Measurements from ENCODE around the gene CAMTA1. TPM values are rescaled to one million over a fixed set of nuclear protein-coding genes. Genes with fewer than 3 reads are reported as not detected.

The CAMTA1 gene
- total RNA-seq, 1 experiment from 2014 or later, result 60.0 TPM

GRCh38 chr1:7317888-7318287, 532.6 kb downstream of the CAMTA1 start:
- H3K27ac Mint-ChIP-seq (ENCODE audit: unreplicated experiment), result no peak overlapping the region
- intact Hi-C loops (cut with micrococcal nuclease; ENCODE audit: unreplicated experiment), result no loop called here

GRCh38 chr1:7319196-7319595, 533.9 kb downstream of the CAMTA1 start:
- no TSS peak for BruUV-seq (replicated peaks)
- CTCF ChIA-PET, result no interaction called here

More at GRCh38 chr1:7317888-7318287, 532.6 kb downstream of the CAMTA1 start:
- H3K4me3 Mint-ChIP-seq (ENCODE audit: unreplicated experiment), result no peak overlapping the region
- Histone ChIP-seq H3K4me1 (no peaks in the 10 kb centered on the region), H3K36me3 (ENCODE audit: control insufficient read depth, insufficient read depth, low read length) (no peaks in the 10 kb centered on the region), H3K9me3 (no peaks in the 10 kb centered on the region), H3K4me3 (ENCODE audit: low read depth, low read length) (no peak overlapping the region), H3K27me3 (replicated peaks; ENCODE audit: control insufficient read depth, insufficient read depth, low read length) (no peaks in the 10 kb centered on the region)
- TF ChIP-seq CTCF (IDR thresholded peaks at IDR 0.05; ENCODE audit: insufficient read depth in 1 of 2, low read depth in 1 of 2, low read length in 1 of 2, severe bottlenecking in 1 of 2, unreplicated experiment in 1 of 2), result no peak
- no peaks in the 10 kb centered on the region for H3K36me3 Mint-ChIP-seq (ENCODE audit: insufficient read depth, unreplicated experiment)
- no peaks in the 10 kb centered on the region for H3K9me3 Mint-ChIP-seq (ENCODE audit: unreplicated experiment)
- no peak for DNase-seq
- H3K4me1 Mint-ChIP-seq (ENCODE audit: low read depth, unreplicated experiment), result no peaks in the 10 kb centered on the region
- no TSS peak for BruUV-seq (replicated peaks)
- ChIA-PET POLR2A (no interaction called here), CTCF (no interaction called here)
- H3K27me3 Mint-ChIP-seq (ENCODE audit: insufficient read depth, unreplicated experiment), result peaks cover 12% of the 10 kb centered on the region

GRCh38 chr1:7320661-7321060, 535.4 kb downstream of the CAMTA1 start:
- CTCF ChIA-PET, result no interaction called here

More at GRCh38 chr1:7319196-7319595, 533.9 kb downstream of the CAMTA1 start:
- Mint-ChIP-seq H3K4me1 (ENCODE audit: low read depth, unreplicated experiment) (no peaks in the 10 kb centered on the region), H3K27ac (ENCODE audit: unreplicated experiment) (no peak overlapping the region), H3K27me3 (ENCODE audit: insufficient read depth, unreplicated experiment) (peaks cover 14% of the 10 kb centered on the region), H3K4me3 (ENCODE audit: unreplicated experiment) (no peak overlapping the region), H3K9me3 (ENCODE audit: unreplicated experiment) (no peaks in the 10 kb centered on the region), H3K36me3 (ENCODE audit: insufficient read depth, unreplicated experiment) (no peaks in the 10 kb centered on the region)
- DNase-seq, result no peak
- H3K9me3 ChIP-seq, result no peaks in the 10 kb centered on the region
- POLR2A ChIA-PET, result no interaction called here
- no peak for TF ChIP-seq CTCF (IDR thresholded peaks at IDR 0.05; ENCODE audit: insufficient read depth in 1 of 2, low read depth in 1 of 2, low read length in 1 of 2, severe bottlenecking in 1 of 2, unreplicated experiment in 1 of 2)
- no peaks in the 10 kb centered on the region for H3K36me3 ChIP-seq (ENCODE audit: control insufficient read depth, insufficient read depth, low read length)
- H3K4me1 ChIP-seq, result no peaks in the 10 kb centered on the region
- no peaks in the 10 kb centered on the region for H3K27me3 ChIP-seq (replicated peaks; ENCODE audit: control insufficient read depth, insufficient read depth, low read length)
- intact Hi-C loops (cut with micrococcal nuclease; ENCODE audit: unreplicated experiment), result no loop called here
- H3K4me3 ChIP-seq (ENCODE audit: low read depth, low read length), result no peak overlapping the region

More at GRCh38 chr1:7320661-7321060, 535.4 kb downstream of the CAMTA1 start:
- Histone ChIP-seq H3K9me3 (no peaks in the 10 kb centered on the region), H3K4me3 (ENCODE audit: low read depth, low read length) (no peak overlapping the region), H3K36me3 (ENCODE audit: control insufficient read depth, insufficient read depth, low read length) (no peaks in the 10 kb centered on the region), H3K4me1 (no peaks in the 10 kb centered on the region), H3K27me3 (replicated peaks; ENCODE audit: control insufficient read depth, insufficient read depth, low read length) (no peaks in the 10 kb centered on the region)
- POLR2A ChIA-PET, result interaction anchor here (0.6 kb wide), 1 partner anchor 20 kb away, joined by 3 read pairs; no protein-coding TSS in a partner anchor
- no peaks in the 10 kb centered on the region for H3K36me3 Mint-ChIP-seq (ENCODE audit: insufficient read depth, unreplicated experiment)
- DNase-seq, result no peak
- no peak overlapping the region for H3K27ac Mint-ChIP-seq (ENCODE audit: unreplicated experiment)
- H3K4me3 Mint-ChIP-seq (ENCODE audit: unreplicated experiment), result no peak overlapping the region
- no peaks in the 10 kb centered on the region for H3K4me1 Mint-ChIP-seq (ENCODE audit: low read depth, unreplicated experiment)
- peaks cover 20% of the 10 kb centered on the region for H3K27me3 Mint-ChIP-seq (ENCODE audit: insufficient read depth, unreplicated experiment)
- no peak for TF ChIP-seq CTCF (IDR thresholded peaks at IDR 0.05; ENCODE audit: insufficient read depth in 1 of 2, low read depth in 1 of 2, low read length in 1 of 2, severe bottlenecking in 1 of 2, unreplicated experiment in 1 of 2)
- H3K9me3 Mint-ChIP-seq (ENCODE audit: unreplicated experiment), result no peaks in the 10 kb centered on the region
- intact Hi-C loops (cut with micrococcal nuclease; ENCODE audit: unreplicated experiment), result no loop called here
- no TSS peak for BruUV-seq (replicated peaks)
